GM23338 (cell line): ENCODE measurements around the gene HYCC2. TPM values are rescaled to one million over a fixed set of nuclear protein-coding genes. Genes with fewer than 3 reads are reported as not detected.

ENCODE experiments used
- ATAC-seq: fragments of 200-7000 bp; cut with Tn5 transposase; 3 replicates; pipeline ENCODE4 v1.9.1; 2020
- DNase-seq: peaks from one replicate; pipeline ENCODE4 v3.0.0-alpha.2; 2015; ENCODE audit warnings: low spot score
- H2AFZ ChIP-seq: fragments of 200-600 bp; sonication (generic); 2 replicates; pipeline ENCODE4 v1.8.0; 2016; ENCODE audit warnings: antibody characterized with exemption, mild to moderate bottlenecking, moderate library complexity
- H3F3A ChIP-seq: fragments of 200-600 bp; sonication (generic); replicated peaks from 2 replicates; pipeline ENCODE4 v1.8.0; 2017; ENCODE audit warnings: antibody characterized with exemption, mixed run types, low read depth
- H3K27ac ChIP-seq: fragments of 200-600 bp; sonication (generic); 2 replicates; pipeline ENCODE4 v1.6.1; 2016; ENCODE audit warnings: low read depth
- H3K27me3 ChIP-seq: fragments of 200-600 bp; sonication (generic); 2 replicates; pipeline ENCODE4 v1.8.0; 2016; ENCODE audit warnings: mild to moderate bottlenecking, mixed run types, moderate library complexity; ENCODE audit not compliant: insufficient read depth
- H3K36me3 ChIP-seq: fragments of 200-600 bp; sonication (generic); 2 replicates; pipeline ENCODE4 v1.8.0; 2016; ENCODE audit warnings: mild to moderate bottlenecking; ENCODE audit not compliant: insufficient read depth
- H3K4me1 ChIP-seq: fragments of 200-600 bp; sonication (generic); 2 replicates; pipeline ENCODE4 v1.8.0; 2016; ENCODE audit warnings: mild to moderate bottlenecking, moderate library complexity; ENCODE audit not compliant: insufficient read depth
- H3K4me2 ChIP-seq: fragments of 200-600 bp; sonication (generic); 2 replicates; pipeline ENCODE4 v1.7.1; 2017; ENCODE audit warnings: mixed run types
- H3K4me3 ChIP-seq: fragments of 200-600 bp; sonication (generic); 2 replicates; pipeline ENCODE4 v1.6.1; 2016; ENCODE audit warnings: mixed run types
- H3K79me2 ChIP-seq: fragments of 200-600 bp; sonication (generic); replicated peaks from 2 replicates; pipeline ENCODE4 v1.8.0; 2017; ENCODE audit warnings: mild to moderate bottlenecking; ENCODE audit not compliant: insufficient read depth
- H3K9me2 ChIP-seq: fragments of 200-600 bp; sonication (generic); 2 replicates; pipeline ENCODE4 v1.8.0; 2017; ENCODE audit not compliant: insufficient read depth
- H4K20me1 ChIP-seq: fragments of 200-600 bp; sonication (generic); replicated peaks from 2 replicates; pipeline ENCODE4 v1.8.0; 2017; ENCODE audit warnings: mild to moderate bottlenecking; ENCODE audit not compliant: insufficient read depth
- H3K27ac Mint-ChIP-seq: 2 replicates; pipeline ENCODE4 v1.8.0; 2020; ENCODE audit warnings: inconsistent platforms, mild to moderate bottlenecking, moderate library complexity, mixed read lengths
- H3K27me3 Mint-ChIP-seq: 3 replicates; pipeline ENCODE4 v1.8.0; 2022; ENCODE audit warnings: low read depth, mild to moderate bottlenecking, moderate library complexity, mixed read lengths, inconsistent platforms; ENCODE audit not compliant: insufficient read depth, poor library complexity
- H3K36me3 Mint-ChIP-seq: 3 replicates; pipeline ENCODE4 v1.8.0; 2021; ENCODE audit warnings: low read depth, mild to moderate bottlenecking, inconsistent platforms, moderate library complexity, mixed read lengths
- H3K4me1 Mint-ChIP-seq: 3 replicates; pipeline ENCODE4 v1.8.0; 2020; ENCODE audit warnings: mild to moderate bottlenecking, inconsistent platforms, mixed read lengths
- H3K4me3 Mint-ChIP-seq: 3 replicates; pipeline ENCODE4 v1.8.0; 2021; ENCODE audit warnings: moderate library complexity, mild to moderate bottlenecking, inconsistent platforms, mixed read lengths
- H3K9me3 Mint-ChIP-seq: 3 replicates; pipeline ENCODE4 v1.8.0; 2020; ENCODE audit warnings: moderate library complexity, mild to moderate bottlenecking, inconsistent platforms, mixed read lengths
- CREB1 ChIP-seq: fragments of 250-450 bp; sonication (Bioruptor Pico); IDR thresholded peaks from 2 replicates; pipeline ENCODE4 v1.5.0; 2020; ENCODE audit warnings: low read depth, mild to moderate bottlenecking, moderate library complexity
- CTCF ChIP-seq, 2 experiments: fragments of 200-600 bp in 1 of 2; sonication (generic) in 1 of 2; conservative IDR thresholded peaks; 2 replicates each; pipeline versions ENCODE4 v1.5.1 to v1.6.1; 2016 to 2017; ENCODE audit warnings: antibody characterized with exemption in 2 of 2, low read depth in 2 of 2, mild to moderate bottlenecking in 2 of 2, moderate library complexity in 1 of 2
- EZH2 ChIP-seq: fragments of 200-600 bp; sonication (generic); IDR thresholded peaks from one replicate; pipeline ENCODE4 v1.8.0; 2017; ENCODE audit warnings: antibody characterized with exemption, mild to moderate bottlenecking, low read depth; ENCODE audit not compliant: unreplicated experiment
- EZH2phosphoT487 ChIP-seq: fragments of 200-600 bp; sonication (generic); IDR thresholded peaks from one replicate; pipeline ENCODE4 v1.8.1; 2018; ENCODE audit warnings: antibody characterized with exemption; ENCODE audit not compliant: unreplicated experiment
- JUNB ChIP-seq: IDR thresholded peaks from one replicate; pipeline ENCODE4 v1.6.1; 2016; ENCODE audit warnings: antibody characterized with exemption; ENCODE audit not compliant: unreplicated experiment
- NANOG ChIP-seq: IDR thresholded peaks from 2 replicates; pipeline ENCODE4 v1.6.1; 2016; ENCODE audit warnings: antibody characterized with exemption, borderline replicate concordance
- POLR2AphosphoS5 ChIP-seq: IDR thresholded peaks from 2 replicates; pipeline ENCODE4 v1.6.1; 2016; ENCODE audit warnings: antibody characterized with exemption, low read depth
- STAT1 ChIP-seq: IDR thresholded peaks from one replicate; pipeline ENCODE4 v1.6.1; 2016; ENCODE audit warnings: antibody characterized with exemption; ENCODE audit not compliant: unreplicated experiment
- ZNF114 ChIP-seq: fragments of 250-450 bp; sonication (Bioruptor Pico); IDR thresholded peaks from 2 replicates; pipeline ENCODE4 v1.5.0; 2020; ENCODE audit warnings: mild to moderate bottlenecking, moderate library complexity
- ZNF331 ChIP-seq: fragments of 250-450 bp; sonication (Bioruptor Pico); IDR thresholded peaks from 2 replicates; pipeline ENCODE4 v1.5.0; 2020; ENCODE audit warnings: low read depth, mild to moderate bottlenecking, moderate library complexity
- ZNF462 ChIP-seq: fragments of 250-450 bp; sonication (Bioruptor Pico); IDR thresholded peaks from 2 replicates; pipeline ENCODE4 v1.5.0; 2020; ENCODE audit warnings: mild to moderate bottlenecking, moderate library complexity
- polyA plus RNA-seq: library from polyadenylated mRNA; unstranded; fragments of >200 nt; fragmentation: Nextera tagmentation; extraction: Ambion mirVana; gene quantifications from 2 replicates; pipeline ENCODE4 v1.2.1, GENCODE V29; 2016
- total RNA-seq: library from RNA; depleted of rRNA; stranded (reverse); fragments of >200 nt; shearing (Covaris generic); gene quantifications from 2 replicates; pipeline ENCODE4 v1.2.3, GENCODE V29; 2014
- TF ChIP-seq, protein P1 (sequence below): IDR thresholded peaks from one replicate; pipeline ENCODE4 v1.6.1; 2018; ENCODE audit warnings: antibody characterized with exemption; ENCODE audit not compliant: unreplicated experiment
- TF ChIP-seq, protein P2 (sequence below): IDR thresholded peaks from 2 replicates; pipeline ENCODE4 v1.6.1; 2016; ENCODE audit warnings: antibody characterized with exemption

Gene HYCC2
- total and polyA plus RNA-seq, 2 experiments from 2014 or later: 2.4 to 4.8 TPM

DNA sequence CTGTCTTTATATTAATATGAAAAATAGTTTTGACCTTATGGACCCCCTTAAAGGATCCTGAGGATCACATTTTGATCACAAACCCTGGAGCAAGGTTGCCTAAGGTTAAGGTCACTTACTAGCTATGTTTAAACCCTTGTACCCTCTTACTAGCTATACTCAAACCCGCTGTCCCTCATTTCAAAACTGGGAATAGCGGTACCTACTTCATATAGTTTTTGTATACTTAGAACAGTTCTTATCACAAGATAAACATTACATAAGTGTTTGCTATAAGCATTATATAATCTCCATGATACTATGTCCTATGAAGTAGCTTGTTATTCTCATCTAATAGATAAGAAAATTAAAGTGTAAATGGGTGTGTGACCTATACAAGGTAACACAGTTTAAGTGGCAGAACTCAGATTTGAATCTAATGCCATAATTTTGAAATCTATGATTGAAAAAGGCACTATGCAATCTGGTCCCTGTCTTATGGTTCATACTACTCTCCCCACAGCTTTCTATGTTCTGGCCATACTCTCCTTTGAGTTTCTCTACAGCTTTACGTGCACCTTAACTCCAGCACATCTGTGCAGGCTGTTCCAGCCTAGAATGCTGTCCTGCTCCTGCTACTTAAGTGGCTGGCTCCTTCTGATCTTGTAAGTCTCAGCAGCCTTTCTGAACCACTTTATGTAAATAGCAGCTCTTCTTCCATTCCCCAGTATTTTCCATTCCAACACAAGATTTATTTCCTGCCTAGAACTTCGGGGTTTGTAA is 30.4 kb downstream of the HYCC2 start:
- H3K27ac Mint-ChIP-seq: no peak overlapping the region
- Histone ChIP-seq H3K9me2 (no peaks in the 10 kb centered on the region), H3K4me1 (no peaks in the 10 kb centered on the region), H3K27me3 (no peaks in the 10 kb centered on the region), H3K4me3 (no peak overlapping the region), H2AFZ (no peak overlapping the region), H4K20me1 (no peaks in the 10 kb centered on the region), H3K36me3 (no peaks in the 10 kb centered on the region), H3K27ac (no peak overlapping the region), H3F3A (no peaks in the 10 kb centered on the region), H3K4me2 (no peak overlapping the region), H3K79me2 (no peaks in the 10 kb centered on the region; the same call in 1 of the 2 replicates)
- TF ChIP-seq EZH2phosphoT487: no peak
- TF ChIP-seq JUNB: no peak
- no peak for TF ChIP-seq NANOG
- TF ChIP-seq, protein P1, sequence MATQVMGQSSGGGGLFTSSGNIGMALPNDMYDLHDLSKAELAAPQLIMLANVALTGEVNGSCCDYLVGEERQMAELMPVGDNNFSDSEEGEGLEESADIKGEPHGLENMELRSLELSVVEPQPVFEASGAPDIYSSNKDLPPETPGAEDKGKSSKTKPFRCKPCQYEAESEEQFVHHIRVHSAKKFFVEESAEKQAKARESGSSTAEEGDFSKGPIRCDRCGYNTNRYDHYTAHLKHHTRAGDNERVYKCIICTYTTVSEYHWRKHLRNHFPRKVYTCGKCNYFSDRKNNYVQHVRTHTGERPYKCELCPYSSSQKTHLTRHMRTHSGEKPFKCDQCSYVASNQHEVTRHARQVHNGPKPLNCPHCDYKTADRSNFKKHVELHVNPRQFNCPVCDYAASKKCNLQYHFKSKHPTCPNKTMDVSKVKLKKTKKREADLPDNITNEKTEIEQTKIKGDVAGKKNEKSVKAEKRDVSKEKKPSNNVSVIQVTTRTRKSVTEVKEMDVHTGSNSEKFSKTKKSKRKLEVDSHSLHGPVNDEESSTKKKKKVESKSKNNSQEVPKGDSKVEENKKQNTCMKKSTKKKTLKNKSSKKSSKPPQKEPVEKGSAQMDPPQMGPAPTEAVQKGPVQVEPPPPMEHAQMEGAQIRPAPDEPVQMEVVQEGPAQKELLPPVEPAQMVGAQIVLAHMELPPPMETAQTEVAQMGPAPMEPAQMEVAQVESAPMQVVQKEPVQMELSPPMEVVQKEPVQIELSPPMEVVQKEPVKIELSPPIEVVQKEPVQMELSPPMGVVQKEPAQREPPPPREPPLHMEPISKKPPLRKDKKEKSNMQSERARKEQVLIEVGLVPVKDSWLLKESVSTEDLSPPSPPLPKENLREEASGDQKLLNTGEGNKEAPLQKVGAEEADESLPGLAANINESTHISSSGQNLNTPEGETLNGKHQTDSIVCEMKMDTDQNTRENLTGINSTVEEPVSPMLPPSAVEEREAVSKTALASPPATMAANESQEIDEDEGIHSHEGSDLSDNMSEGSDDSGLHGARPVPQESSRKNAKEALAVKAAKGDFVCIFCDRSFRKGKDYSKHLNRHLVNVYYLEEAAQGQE: no peak
- no peak for TF ChIP-seq POLR2AphosphoS5
- no peak for TF ChIP-seq STAT1
- TF ChIP-seq ZNF331: no peak
- no peak for TF ChIP-seq EZH2
- TF ChIP-seq, protein P2, sequence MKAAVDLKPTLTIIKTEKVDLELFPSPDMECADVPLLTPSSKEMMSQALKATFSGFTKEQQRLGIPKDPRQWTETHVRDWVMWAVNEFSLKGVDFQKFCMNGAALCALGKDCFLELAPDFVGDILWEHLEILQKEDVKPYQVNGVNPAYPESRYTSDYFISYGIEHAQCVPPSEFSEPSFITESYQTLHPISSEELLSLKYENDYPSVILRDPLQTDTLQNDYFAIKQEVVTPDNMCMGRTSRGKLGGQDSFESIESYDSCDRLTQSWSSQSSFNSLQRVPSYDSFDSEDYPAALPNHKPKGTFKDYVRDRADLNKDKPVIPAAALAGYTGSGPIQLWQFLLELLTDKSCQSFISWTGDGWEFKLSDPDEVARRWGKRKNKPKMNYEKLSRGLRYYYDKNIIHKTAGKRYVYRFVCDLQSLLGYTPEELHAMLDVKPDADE: no peak
- no peak for TF ChIP-seq ZNF114 (CRISPR knock-in tag)
- no peak for TF ChIP-seq CREB1 (CRISPR knock-in tag)
- no peak for TF ChIP-seq ZNF462 (CRISPR knock-in tag)
- no peak for TF ChIP-seq CTCF (conservative IDR thresholded peaks at IDR 0.05; ENCODE audit: low read depth in 2 of 2)
- no peak for DNase-seq
- ATAC-seq: no peak
- H3K4me1 Mint-ChIP-seq: no peaks in the 10 kb centered on the region
- no peak overlapping the region for H3K4me3 Mint-ChIP-seq
- peaks cover 17% of the 10 kb centered on the region; the same call in 2 of the 3 replicates for H3K36me3 Mint-ChIP-seq
- H3K9me3 Mint-ChIP-seq: peaks cover 29% of the 10 kb centered on the region; the same call in 2 of the 3 replicates
- no peaks in the 10 kb centered on the region for H3K27me3 Mint-ChIP-seq
